AG09319 (cell line): ENCODE data around the gene DCTN4.

ENCODE experiments used
- DNase-seq: peaks from one replicate; pipeline ENCODE4 v3.0.0-alpha.2; 2010; ENCODE audit warnings: low read depth; ENCODE audit errors: extremely low read depth
- CTCF ChIP-seq: IDR thresholded peaks from 2 replicates; pipeline ENCODE4 v1.5.1; 2011; ENCODE audit warnings: low read depth, mild to moderate bottlenecking, inconsistent platforms, low read length, moderate library complexity

Gene DCTN4

GRCh38 chr5:150672884-150673275 is 85.9 kb downstream of the DCTN4 start:
- no peak for DNase-seq
- no peak for TF ChIP-seq CTCF

GRCh38 chr5:150672237-150672883 is 86.5 kb downstream of the DCTN4 start:
- no peak for DNase-seq
- no peak for TF ChIP-seq CTCF

DNA sequence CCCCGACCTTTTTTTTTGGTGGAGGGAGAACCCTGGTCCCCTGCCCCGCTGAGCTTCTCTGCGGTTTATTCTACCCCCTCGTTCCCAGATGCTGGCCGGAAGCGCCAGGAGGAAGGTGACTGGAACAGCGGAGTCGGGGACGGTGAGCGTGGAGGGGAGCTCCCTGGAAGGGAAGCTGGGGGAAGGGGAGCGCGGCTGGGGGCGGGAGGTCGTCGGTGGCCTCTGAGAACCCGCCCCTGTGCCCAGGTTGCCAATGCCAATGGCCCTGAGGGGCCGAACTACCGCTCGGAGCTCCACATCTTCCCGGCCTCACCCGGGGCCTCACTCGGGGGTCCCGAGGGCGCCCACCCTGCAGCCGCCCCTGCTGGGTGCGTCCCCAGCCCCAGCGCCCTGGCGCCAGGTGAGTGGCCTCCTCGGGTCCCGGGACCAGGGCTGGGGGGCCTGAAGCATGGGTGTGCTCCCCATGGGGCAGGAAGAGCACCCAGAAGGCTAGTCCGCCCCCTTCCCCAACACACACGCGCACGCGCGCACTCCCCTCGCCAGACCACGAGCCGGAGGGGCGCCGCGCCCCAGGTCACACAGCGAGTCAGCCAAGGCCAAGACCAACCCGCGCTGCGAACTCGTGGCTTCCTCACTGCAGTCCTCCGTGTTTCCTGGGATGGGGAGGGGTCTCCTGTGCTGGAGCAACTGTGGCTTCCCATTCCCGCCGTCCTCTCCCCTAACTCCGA is 87.1 kb downstream of the DCTN4 start:
- DNase-seq, result no peak
- no peak for TF ChIP-seq CTCF

DNA sequence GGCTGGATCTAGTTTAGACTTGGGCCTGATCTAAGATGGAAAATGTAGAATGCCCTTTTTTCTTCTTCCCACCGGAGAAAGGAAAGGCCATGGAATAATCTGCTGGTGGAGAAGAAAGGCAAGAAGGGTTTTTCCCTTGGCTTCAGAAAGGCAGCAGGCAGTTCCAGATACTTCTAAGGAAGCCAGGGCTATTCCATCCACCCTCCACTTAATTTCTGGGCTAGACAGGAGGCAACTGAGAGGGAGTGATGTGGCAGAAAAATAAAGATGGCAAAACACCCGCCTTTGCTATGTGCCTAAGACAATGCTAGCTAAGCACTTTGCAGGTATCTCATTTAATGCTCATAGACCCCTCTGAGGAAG is 87.9 kb downstream of the DCTN4 start:
- DNase-seq, result no peak
- no peak for TF ChIP-seq CTCF

DNA sequence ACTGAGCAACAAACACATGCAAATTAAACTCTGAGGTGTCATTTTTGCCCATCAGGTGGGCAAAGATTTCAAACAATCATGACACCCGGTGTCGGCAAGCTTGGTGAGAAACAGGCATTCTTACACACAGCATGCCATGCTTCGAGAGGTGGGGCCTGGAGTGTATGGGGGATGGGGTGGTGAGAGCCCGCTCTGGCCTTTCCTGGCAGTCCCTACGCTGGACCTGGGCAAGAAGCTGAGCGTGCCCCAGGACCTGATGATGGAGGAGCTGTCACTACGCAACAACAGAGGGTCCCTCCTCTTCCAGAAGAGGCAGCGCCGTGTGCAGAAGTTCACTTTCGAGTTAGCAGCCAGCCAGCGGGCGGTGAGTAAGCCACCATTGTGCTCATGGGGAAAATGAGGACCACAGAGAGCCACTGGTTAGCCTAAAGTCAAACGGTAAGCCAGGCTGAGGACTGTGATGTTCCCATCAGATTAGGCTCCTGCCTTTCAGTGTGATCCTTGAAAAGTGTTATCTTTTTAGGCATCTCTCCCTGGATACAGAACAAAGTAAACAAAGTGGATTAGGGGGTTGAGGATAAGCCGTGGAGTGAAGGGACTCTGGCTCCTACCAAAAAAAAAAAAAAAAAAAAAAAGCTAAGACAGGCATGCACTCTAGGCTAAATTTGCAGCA is 88.4 kb downstream of the DCTN4 start:
- no peak for TF ChIP-seq CTCF
- DNase-seq, result no peak

DNA sequence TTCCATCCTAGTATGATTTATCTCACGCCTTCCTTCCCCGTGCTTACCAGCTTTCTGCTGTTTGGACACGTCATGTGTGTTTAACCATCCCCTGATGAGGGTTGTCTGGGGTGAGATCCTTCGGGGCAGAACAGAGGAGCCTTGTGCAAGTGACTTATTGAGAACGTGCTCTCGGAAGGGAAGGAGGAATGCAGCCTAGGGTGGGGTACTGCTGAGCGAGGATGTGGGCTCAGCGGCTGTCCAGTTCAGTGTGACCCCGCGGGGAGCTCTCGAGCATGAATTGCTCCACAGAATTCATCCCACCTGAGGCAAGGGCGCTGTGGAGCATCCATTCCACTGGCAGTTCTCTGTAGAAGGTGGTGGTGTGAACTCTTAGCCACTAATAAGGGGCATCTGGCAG is 93.8 kb downstream of the DCTN4 start:
- DNase-seq, result no peak

More for the DNA sequence above, 93.8 kb downstream of the DCTN4 start:
- TF ChIP-seq CTCF, result no peak
